ENCODE measurements around the gene RNF17. TPM values are rescaled to one million over a fixed set of nuclear protein-coding genes. Genes with fewer than 3 reads are reported as not detected.

The RNF17 gene
- polyA plus RNA-seq, 1 experiment = not detected

GRCh38 chr13:24744247-24744646 is 19.7 kb upstream of the RNF17 start:
- CTCF ChIA-PET = interaction anchor here (0.6 kb wide), 1 partner anchor 17 kb away, joined by 3 read pairs; no protein-coding TSS in a partner anchor
- no peak for TF ChIP-seq CTCF (IDR thresholded peaks at IDR 0.05; ENCODE audit: insufficient read depth, low read depth, low read length)
- POLR2A ChIA-PET = no interaction called here

GRCh38 chr13:24745516-24745860 is 18.5 kb upstream of the RNF17 start:
- POLR2A ChIA-PET = no interaction called here
- H3K36me3 ChIP-seq (ENCODE audit: control insufficient read depth, insufficient read depth, low read length) = no peaks in the 10 kb centered on the region
- no peak for DNase-seq (ENCODE audit: low read depth)
- H3K4me3 ChIP-seq (ENCODE audit: low read depth, low read length) = no peak overlapping the region
- no peak for TF ChIP-seq CTCF (IDR thresholded peaks at IDR 0.05; ENCODE audit: insufficient read depth, low read depth, low read length)
- peaks cover 13% of the 10 kb centered on the region for H3K27me3 ChIP-seq (ENCODE audit: control insufficient read depth, insufficient read depth, low read length)
- CTCF ChIA-PET = no interaction called here

More at GRCh38 chr13:24744247-24744646, 19.7 kb upstream of the RNF17 start:
- no peak for DNase-seq (ENCODE audit: low read depth)
- H3K27me3 ChIP-seq (ENCODE audit: control insufficient read depth, insufficient read depth, low read length) = peaks cover 13% of the 10 kb centered on the region
- no peak overlapping the region for H3K4me3 ChIP-seq (ENCODE audit: low read depth, low read length)
- no peaks in the 10 kb centered on the region for H3K36me3 ChIP-seq (ENCODE audit: control insufficient read depth, insufficient read depth, low read length)

GRCh38 chr13:24745861-24746617 is 17.9 kb upstream of the RNF17 start:
- Histone ChIP-seq H3K36me3 (ENCODE audit: control insufficient read depth, insufficient read depth, low read length) (no peaks in the 10 kb centered on the region), H3K27me3 (ENCODE audit: control insufficient read depth, insufficient read depth, low read length) (peaks cover 13% of the 10 kb centered on the region), H3K4me3 (ENCODE audit: low read depth, low read length) (no peak overlapping the region)
- ChIA-PET CTCF (interaction anchor here (1.0 kb wide), 1 partner anchor 52 kb away, joined by 3 read pairs; no protein-coding TSS in a partner anchor), POLR2A (no interaction called here)
- no peak for TF ChIP-seq CTCF (IDR thresholded peaks at IDR 0.05; ENCODE audit: insufficient read depth, low read depth, low read length)
- no peak for DNase-seq (ENCODE audit: low read depth)

- 0 out of 2 replicates have a peak, but pooled peaks have one; percentile 14 for TF ChIP-seq CTCF (IDR thresholded peaks at IDR 0.05; ENCODE audit: insufficient read depth, low read depth, low read length)
- no peak for DNase-seq (ENCODE audit: low read depth)
- ChIA-PET POLR2A (no interaction called here), CTCF (interaction anchor here (1.0 kb wide), 1 partner anchor 53 kb away, joined by 3 read pairs; no protein-coding TSS in a partner anchor)
- Histone ChIP-seq H3K36me3 (ENCODE audit: control insufficient read depth, insufficient read depth, low read length) (no peaks in the 10 kb centered on the region), H3K4me3 (ENCODE audit: low read depth, low read length) (no peak overlapping the region), H3K27me3 (ENCODE audit: control insufficient read depth, insufficient read depth, low read length) (peaks cover 13% of the 10 kb centered on the region)
Observed at GRCh38 chr13:24746618-24747247, 17.2 kb upstream of the RNF17 start.

- ChIA-PET CTCF (interaction anchor here (1.0 kb wide), 1 partner anchor 54 kb away, joined by 3 read pairs; no protein-coding TSS in a partner anchor), POLR2A (no interaction called here)
- Histone ChIP-seq H3K27me3 (ENCODE audit: control insufficient read depth, insufficient read depth, low read length) (peaks cover 13% of the 10 kb centered on the region), H3K36me3 (ENCODE audit: control insufficient read depth, insufficient read depth, low read length) (no peaks in the 10 kb centered on the region), H3K4me3 (ENCODE audit: low read depth, low read length) (peak overlapping the region; percentile 17; the same call in 1 of the 2 replicates)
- no peak for TF ChIP-seq CTCF (IDR thresholded peaks at IDR 0.05; ENCODE audit: insufficient read depth, low read depth, low read length)
- no peak for DNase-seq (ENCODE audit: low read depth)
Observed at GRCh38 chr13:24747248-24748060, 16.5 kb upstream of the RNF17 start.
